Fibroblast of skin of left biceps (primary cell): Measurements from ENCODE around the gene DBN1.

Source experiments
- DNase-seq, 2 experiments: peaks; one replicate each; pipeline ENCODE4 v3.0.0-alpha.2; 2013; ENCODE audit warnings: low read depth in 2 of 2

DBN1 gene

DNA sequence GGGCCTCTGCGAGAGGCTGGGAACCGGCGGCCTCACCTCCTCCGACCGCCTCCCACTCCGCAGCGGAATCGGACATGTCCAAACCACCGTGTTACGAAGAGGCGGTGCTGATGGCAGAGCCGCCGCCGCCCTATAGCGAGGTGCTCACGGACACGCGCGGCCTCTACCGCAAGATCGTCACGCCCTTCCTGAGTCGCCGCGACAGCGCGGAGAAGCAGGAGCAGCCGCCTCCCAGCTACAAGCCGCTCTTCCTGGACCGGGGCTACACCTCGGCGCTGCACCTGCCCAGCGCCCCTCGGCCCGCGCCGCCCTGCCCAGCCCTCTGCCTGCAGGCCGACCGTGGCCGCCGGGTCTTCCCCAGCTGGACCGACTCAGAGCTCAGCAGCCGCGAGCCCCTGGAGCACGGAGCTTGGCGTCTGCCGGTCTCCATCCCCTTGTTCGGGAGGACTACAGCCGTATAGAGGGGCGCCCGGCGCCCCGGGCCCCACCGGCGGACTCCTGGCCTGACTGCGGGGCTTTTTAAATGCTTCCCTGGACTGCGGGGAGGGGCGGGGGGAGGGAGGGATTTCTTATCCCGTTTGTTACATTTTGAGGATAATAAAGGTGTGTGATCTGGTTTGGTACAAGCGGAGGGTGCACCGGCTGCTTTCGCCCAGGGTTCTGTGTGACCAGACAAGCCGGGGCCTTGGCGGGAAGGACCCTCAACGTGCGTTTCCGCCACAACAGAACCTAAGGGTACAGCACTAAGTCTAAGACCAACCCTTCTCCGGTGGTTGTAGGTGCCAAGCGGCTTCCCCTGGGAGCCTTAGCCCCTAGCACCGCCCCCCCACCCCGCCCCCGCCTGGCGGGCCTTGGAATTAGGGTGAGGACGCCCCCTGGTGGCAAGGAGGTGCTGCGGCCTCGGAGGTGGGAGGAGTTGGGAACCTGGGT, 17.5 kb downstream of the DBN1 start:
- peak; percentile 55 to 58 for DNase-seq

- DNase-seq, result no peak
Measured at GRCh38 chr5:177455036-177455660, 18.3 kb downstream of the DBN1 start.

GRCh38 chr5:177454397-177455035, 18.9 kb downstream of the DBN1 start:
- DNase-seq, result peak; percentile 64 to 68

GRCh38 chr5:177453852-177454396, 19.5 kb downstream of the DBN1 start:
- no peak for DNase-seq

DNA sequence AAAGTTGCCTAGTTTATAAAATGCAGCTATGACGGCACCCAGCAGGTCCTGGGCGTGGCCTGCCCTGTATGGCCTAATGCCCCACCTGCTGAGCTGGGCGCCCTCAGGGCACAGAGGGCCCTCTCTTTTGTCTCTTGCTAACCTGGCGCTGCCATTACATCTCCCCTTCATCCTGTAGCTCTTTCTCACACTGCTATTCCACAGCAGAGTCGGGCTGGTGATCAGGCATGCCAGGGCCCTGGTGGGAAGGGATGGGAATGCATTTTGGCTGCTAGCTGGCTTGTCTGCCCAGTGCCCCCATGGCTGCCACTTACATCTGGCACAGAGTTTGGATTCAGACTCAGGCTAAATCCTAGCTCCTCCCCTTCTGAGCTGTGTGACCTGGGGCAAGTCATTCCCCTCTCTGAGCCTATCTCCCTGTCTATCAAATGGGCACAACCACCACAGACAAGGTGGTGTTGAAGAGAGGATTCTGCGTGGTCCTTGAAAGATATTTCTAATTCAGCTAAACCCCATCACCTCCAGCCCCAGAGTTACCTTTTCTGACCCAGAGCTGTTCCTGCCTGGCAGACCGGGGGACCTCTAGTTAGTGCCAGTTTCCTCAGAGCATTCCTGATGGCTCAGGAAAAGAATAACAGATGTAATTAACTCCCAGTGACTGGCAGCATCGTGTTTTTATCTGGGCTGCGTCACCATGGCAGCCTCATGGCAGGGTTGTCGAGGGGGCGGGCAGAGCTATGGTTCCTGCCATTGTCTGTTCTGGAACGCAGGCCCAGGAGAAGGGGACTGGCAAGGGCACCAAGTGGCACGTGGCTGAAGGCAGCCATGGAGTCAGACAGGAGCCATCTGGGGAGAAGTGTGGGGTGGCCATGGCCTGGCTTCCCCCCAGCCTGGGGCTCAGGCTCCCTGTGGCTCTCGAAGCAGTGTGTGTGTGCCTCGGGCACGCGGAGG, 20.5 kb downstream of the DBN1 start:
- DNase-seq, result no peak

GRCh38 chr5:177450667-177451424, 22.6 kb downstream of the DBN1 start:
- no peak for DNase-seq

GRCh38 chr5:177449140-177450061, 24.0 kb downstream of the DBN1 start:
- no peak for DNase-seq

DNA sequence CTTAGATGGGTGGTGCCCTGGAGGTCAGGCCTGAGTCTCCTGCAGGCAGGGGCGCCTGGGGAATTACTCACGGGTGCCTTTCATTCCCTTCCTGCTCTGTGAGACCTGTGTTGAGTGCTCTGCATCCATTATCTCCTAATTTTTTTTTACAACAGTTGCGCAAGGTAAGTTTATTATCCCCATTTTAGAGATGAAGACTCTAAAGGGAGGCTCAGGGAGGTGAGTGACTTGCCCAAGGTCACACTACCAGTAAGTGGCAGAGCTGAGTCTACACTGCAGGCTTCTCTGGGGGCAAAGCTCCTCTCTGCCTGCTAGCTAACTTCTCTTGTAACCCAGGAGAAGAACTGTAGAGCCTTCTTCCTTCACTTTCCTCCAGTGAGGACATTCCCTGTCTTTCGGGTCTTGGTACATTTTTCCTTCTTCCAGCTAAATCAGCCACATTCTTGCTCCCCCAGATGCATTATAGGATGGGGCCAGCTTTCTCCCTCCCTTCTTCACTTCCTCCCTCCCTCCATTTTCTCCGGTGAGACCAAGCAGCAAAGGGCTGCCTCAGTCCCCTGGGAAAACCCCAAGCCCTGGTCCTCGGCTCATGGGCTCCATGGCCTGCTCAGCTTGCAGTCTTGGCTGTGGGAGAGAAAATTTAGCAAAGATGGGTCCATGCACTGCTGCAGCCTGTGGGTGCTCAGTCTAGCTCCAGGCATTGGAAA, 25.0 kb downstream of the DBN1 start:
- DNase-seq, result no peak

GRCh38 chr5:177447611-177448243, 25.7 kb downstream of the DBN1 start:
- DNase-seq, result no peak

- no peak for DNase-seq
Measured at GRCh38 chr5:177447066-177447610, 26.3 kb downstream of the DBN1 start.

DNA sequence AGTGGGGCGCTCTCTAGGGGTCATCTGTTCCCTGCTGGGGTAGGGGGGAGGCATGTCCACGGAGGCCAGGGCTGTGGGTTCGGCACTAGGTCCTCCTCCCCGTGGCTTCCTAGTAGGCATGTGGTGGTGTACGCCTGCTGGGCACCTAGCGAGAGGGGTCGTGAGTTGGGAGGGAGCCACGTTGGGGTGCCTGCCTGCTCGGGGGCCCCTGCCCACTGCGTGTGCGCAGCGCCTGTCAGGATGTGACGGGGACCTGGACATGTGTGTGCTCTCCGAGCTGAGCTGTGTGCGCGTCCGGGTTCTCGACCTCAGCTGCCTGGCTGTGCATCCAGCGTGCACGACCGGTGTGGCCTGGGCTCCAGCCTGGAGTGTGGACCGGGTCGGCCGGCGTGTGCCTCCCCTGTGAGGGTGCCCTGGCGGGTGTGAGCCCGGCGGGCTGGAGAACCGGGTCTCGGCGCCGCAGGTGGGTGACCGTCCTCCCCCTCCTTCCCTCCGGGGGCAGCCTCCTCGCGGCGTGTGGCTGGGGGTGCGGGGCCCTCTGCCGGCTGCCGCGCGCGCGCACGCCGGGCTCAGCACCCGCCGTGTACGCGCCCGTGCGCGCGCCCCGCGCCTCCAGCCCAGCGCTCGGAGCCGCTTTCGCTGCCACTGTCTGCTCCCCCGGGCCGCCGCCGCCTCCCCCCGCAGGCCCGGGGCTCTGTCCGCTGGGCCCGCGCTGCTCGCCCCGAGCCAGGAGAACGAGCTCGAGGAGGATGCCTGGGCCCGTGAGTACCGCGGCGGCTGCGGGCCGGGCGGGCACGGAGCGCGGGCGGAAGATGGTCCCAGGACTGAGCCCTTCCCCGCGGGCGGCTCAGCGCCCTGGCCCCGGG, 27.0 kb downstream of the DBN1 start, which contains the start of gene PRR7:
PRR7 (plus strand) TSS at position 615 of the 866 bp plus-strand sequence. CDS start 8,254 bp downstream, outside the sequence.
- peak in 1 of 2 experiments; percentile 18 for DNase-seq

GRCh38 chr5:177445917-177446199, 27.6 kb downstream of the DBN1 start:
- no peak for DNase-seq

DNA sequence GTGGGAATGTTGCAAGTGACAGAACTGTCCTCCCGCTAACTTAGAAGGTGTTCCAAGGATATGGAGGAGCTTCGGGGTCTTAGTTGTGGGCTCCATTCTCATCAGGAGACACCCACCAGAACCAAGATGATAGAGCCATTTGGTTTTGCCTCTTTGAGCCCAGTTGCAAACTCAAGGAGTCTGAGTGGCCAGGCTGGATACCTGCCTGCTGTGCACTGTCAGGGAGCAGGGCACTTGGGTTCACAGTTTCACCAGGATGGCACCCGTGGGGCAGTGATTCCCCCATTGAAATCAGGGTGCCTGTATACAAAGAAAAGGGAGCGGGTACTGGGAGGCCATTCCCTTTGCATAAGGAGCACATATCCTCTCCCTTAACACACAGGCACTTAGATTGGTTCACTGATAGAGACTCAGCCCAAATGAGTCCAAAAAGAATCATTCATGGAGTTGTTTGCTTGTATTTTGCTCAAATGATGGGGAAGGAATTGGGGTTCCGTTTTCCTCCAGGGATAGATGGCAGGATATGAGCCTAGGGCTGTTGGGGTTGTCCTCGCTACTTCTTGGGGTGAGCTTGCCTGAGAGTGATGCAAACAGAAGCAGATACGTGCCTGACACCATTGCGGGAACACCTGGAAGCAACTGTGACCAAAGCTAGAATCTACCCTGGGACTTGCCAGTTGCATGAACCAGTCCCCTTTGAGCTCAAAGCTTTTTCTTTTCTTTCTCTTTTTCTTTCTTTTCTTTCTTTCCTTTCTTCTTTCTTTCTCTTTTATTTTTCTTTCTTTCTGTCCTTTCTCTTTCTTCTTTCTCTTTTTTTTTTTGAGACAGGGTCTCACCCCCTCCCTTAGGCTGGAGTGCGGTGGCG, 28.1 kb downstream of the DBN1 start:
- DNase-seq, result no peak

DNA sequence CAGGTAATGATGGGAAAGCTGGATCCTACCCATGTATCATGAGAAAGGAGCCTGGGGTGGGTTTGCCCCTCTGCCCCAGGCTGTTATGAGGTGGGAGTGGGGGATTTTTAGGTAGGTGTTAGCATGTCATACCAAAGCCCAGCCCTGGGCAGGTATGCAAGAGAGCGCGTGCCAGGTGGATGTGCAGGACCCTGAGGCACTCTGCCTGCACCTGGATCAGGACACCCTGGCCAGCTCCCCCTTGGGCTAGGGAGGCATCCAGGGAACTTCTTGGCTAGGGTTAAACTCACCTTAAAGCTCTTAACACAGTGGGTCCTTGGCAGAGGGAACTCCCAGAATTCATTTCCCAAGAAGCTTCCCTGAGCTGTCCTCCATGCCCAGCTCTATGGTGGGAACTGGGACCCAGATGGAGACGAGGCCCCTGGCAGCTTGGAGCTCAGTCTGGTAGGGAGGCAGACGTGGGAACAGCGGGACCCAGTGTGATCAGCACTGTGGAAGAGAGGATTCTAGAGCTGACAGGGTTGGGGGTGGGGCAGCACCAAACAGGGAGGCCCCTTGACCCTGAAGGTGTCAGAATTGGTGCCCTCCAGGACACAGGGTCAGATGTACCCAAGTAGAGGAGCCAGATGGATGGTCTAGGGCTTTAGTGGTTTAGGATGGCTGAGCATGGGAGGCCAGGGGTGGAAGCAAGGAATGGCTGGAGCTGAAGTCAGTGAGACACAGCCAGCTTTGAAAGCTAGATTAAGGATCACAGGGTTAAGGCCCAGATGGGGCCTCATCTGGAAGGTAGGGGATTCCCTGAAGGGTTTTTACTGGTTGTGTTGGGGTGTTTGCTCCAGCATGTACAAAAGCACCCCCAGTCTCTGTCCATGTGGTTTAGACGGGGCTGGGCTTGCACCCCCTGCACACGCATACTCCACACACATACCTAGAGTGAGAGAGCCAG, 29.1 kb downstream of the DBN1 start:
- no peak for DNase-seq
